GM18951 (cell line): ENCODE results near the gene CACNG7.
"Not testable (repeated sequence)": the region's sequence is repeated elsewhere in the genome, so short reads cannot be mapped to it uniquely, and the experiment has no call there.

Source experiments
- POLR2A ChIP-seq: IDR thresholded peaks from 4 replicates; pipeline ENCODE4 v1.6.1; 2011; ENCODE audit warnings: mild to moderate bottlenecking; ENCODE audit not compliant: insufficient read length, insufficient read depth; ENCODE audit errors: extremely low read depth
- in situ Hi-C: fragments of 300-500 bp; cut with MboI; formaldehyde crosslinking; loops from one replicate; pipeline ENCODE4 v1.12.0; 2022; ENCODE audit warnings: low sequenced_read_pairs, mixed read lengths, inconsistent platforms; ENCODE audit not compliant: unreplicated experiment

CACNG7 gene, protein sequence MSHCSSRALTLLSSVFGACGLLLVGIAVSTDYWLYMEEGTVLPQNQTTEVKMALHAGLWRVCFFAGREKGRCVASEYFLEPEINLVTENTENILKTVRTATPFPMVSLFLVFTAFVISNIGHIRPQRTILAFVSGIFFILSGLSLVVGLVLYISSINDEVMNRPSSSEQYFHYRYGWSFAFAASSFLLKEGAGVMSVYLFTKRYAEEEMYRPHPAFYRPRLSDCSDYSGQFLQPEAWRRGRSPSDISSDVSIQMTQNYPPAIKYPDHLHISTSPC

GRCh38 chr19:53908935-53909415, at the start of gene CACNG7:
Gene CACNG7 (plus strand): TSS chr19:53909278. CDS start chr19:53912832, 3,554 bp downstream.
- TF ChIP-seq POLR2A, result no peak
- in situ Hi-C loops, result no loop called here

- in situ Hi-C loops, result no loop called here
- no peak for TF ChIP-seq POLR2A
Observed at GRCh38 chr19:53864308-53864836, 44.7 kb upstream of the CACNG7 start.

- TF ChIP-seq POLR2A, result no peak
- in situ Hi-C loops, result no loop called here
Observed at GRCh38 chr19:53865523-53865917, 43.6 kb upstream of the CACNG7 start.

DNA sequence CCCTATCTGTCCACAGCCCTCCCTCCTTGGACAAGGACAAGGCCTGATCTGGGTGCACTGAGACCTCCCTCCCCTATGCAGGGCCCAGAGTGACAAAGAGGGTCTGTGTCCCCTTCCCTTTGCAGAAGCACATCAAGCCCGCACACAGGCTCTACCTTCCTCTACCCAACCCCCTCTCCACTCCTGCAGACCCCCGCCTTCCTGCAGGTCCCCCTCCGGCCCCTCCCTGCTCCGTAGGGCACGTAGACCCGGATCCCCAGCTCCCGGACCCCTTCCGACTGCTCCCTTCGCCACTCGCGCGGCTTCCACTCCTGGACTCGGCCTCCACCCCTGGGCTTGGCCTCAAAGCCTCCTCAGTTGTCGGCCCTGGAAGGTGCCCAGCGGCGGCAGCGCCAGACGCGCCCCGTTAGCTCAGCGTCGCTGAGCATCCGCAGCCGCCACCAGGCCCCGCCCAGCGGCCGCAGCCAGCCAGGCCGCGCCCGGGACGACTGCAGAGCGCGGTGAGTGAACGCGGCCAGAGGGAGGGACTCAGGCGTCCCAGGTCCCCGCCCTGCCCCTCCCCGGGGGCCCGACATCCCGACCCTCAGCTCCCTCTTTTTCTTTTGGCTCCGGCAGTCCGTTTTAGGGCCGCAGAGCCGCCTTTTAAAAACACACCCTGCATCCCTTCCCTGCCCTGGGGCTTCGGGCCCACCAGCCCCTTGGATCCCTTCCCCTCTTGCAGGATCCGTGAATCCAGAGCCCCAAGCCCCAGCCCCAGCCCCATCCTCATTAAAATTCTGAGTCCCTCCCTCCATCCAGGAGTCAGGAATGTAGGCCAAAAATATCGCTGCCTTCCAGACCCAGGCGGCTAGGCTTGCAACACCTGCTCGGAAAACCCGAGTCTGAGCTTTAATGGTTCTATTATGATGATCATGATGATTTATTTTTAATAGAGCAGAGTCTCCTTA, 42.9 kb upstream of the CACNG7 start:
- in situ Hi-C loops, result no loop called here
- TF ChIP-seq POLR2A, result peak; percentile 45

GRCh38 chr19:53866865-53867224, 42.2 kb upstream of the CACNG7 start:
- in situ Hi-C loops, result no loop called here
- TF ChIP-seq POLR2A, result no peak

DNA sequence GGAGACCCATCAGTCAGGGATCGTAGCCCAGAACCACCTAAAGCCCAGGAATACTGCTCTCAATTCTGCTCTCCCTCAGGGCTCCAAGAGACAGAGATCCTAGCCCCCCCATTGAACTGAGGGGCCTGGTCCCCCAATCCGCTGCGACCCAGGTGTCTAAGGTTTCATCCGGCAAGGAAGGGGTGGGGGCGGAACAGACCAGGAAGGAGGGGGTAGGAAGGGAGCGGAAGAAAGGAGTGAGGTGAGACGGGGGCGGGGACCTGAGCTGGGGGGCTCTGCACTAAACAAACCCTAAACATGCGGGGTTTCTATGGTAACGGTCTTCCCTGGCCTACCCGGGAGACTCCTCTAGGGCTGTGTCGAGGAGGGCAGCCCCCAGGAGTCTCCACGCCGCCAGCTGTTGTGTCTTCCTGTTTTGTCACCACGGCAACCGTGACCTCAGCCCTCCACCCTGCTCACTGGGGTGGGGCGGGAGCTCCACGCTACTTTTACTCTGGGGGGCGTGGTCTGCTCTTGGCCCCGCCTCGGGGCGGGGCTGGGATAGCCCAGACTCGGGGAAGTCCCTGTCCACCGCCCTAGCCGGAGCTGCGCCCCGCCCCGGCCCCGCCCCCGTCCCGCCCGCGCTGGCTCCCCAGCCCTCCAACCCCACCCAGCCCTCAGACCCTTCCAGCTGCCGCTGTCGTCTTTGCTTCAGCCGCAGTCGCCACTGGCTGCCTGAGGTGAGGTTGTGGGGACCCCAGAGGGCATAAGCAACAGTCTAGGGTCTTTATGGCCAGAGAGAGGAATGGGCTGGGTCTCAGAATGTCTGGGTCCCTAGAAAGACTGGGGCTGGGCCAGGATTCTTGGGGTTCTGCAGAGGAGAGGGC, 41.6 kb upstream of the CACNG7 start, which contains the start of gene MYADM:
Gene MYADM, plus strand, starts transcription at position 659 of the 866 bp plus-strand sequence. CDS start 5,647 bp downstream, outside the sequence.
- TF ChIP-seq POLR2A, result peak; percentile 59
- in situ Hi-C loops, result no loop called here

- in situ Hi-C loops, result no loop called here
- no peak for TF ChIP-seq POLR2A
Observed at GRCh38 chr19:53868091-53868891, 40.8 kb upstream of the CACNG7 start.

DNA sequence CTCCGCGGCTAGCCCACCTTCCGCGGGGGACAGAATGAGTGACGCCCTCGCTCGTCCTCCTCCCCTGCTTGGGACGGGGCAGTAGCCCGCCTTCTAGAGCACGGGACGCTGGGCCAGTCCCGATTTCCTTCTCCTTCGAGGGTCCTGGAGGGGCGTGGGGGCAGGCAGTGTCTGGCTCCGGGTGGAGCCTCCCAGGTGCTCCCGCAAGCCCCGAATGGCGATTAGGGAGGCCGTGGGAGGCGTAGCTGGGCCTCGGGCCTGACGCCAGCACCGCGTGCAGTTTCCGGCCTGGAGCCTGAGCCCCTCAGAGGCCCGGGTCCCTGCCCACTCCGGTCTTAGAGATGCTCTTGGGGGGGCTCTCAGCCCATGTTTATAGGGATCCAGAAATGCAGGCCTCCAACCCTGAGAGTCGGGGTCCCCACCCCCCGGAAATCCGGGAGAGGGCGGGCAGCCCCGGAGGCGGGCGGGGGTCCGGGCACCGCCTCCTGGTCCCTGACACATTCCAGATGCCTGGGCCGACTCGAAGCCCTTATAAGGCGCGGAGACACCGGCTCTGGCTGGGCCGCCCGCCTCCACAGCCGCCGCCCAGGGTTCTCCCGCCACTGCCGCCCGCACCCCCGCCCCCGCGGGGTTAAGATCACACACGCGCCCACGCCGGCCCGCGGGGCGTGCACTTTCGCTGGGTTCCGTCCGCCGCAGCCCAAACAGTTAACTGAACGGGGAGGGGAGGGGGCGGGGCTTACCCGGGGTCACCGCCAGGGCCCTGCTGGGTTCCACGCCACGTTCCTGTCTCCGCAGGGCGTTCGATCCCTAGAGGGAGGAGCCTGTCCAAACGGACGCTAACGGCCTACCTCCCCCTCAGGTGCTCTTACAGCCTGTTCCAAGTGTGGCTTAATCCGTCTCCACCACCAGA, 39.9 kb upstream of the CACNG7 start:
- TF ChIP-seq POLR2A, result no peak
- in situ Hi-C loops, result no loop called here

- in situ Hi-C loops, result not testable (repeated sequence)
Observed at GRCh38 chr19:53869805-53870484, 39.1 kb upstream of the CACNG7 start.

GRCh38 chr19:53870485-53870844, 38.6 kb upstream of the CACNG7 start:
- TF ChIP-seq POLR2A, result no peak
- in situ Hi-C loops, result no loop called here

GRCh38 chr19:53871454-53871853, 37.6 kb upstream of the CACNG7 start:
- in situ Hi-C loops, result no loop called here
- no peak for TF ChIP-seq POLR2A

DNA sequence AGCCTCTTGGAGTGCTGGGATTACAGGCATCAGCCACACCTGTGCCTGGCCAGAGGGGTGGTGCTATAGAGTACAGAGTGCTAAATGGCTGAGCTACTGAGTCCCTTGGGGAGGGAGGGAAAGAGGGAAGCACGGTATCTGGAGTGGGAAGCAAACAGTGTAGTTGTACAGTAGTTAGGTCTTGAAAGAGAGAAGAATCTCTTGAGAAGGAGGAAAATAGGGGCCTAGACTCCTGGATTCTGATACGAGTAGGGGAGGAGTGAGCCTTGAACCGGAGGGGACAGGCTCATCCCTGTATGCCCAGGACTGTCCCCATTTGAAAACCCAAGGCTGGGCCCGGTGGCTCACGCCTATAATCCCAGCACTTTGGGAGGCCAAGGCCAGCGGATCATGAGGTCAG, 36.3 kb upstream of the CACNG7 start:
- in situ Hi-C loops, result no loop called here

More for the DNA sequence above, 36.3 kb upstream of the CACNG7 start:
- TF ChIP-seq POLR2A, result no peak
